DND-41 (cell line): ENCODE measurements around the gene LEMD1.

Experiments
- EZH2 ChIP-seq: IDR thresholded peaks from 3 replicates; pipeline ENCODE4 v1.6.1; 2012; ENCODE audit warnings: borderline replicate concordance, low read depth, mild to moderate bottlenecking, moderate library complexity, low read length, inconsistent platforms; ENCODE audit not compliant: severe bottlenecking
- TF ChIP-seq, protein P1 (sequence below): IDR thresholded peaks from 2 replicates; pipeline ENCODE4 v1.5.1; 2012; ENCODE audit warnings: borderline replicate concordance, low read length, moderate library complexity, mild to moderate bottlenecking; ENCODE audit not compliant: poor library complexity, severe bottlenecking; ENCODE audit errors: extremely low read depth

DNA sequence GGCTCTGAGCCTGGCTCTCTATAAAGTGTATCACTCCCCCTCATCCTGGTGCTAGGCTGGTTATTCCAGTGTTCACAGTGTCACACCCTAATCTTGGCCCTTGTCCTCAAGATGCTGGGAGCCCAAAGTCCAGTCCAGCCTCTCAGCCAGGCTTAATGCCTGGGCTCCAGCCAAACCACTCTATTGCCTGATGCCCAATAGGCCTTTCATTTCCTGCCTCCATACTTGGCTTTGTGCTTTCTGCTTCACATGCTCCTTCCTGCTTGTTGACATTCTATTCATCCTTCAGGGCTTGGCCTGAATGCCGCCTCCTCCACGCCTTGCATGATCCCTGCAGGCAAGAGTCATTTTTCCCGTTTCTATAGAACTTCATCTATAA, 66.8 kb downstream of the LEMD1 start:
- TF ChIP-seq, protein P1, sequence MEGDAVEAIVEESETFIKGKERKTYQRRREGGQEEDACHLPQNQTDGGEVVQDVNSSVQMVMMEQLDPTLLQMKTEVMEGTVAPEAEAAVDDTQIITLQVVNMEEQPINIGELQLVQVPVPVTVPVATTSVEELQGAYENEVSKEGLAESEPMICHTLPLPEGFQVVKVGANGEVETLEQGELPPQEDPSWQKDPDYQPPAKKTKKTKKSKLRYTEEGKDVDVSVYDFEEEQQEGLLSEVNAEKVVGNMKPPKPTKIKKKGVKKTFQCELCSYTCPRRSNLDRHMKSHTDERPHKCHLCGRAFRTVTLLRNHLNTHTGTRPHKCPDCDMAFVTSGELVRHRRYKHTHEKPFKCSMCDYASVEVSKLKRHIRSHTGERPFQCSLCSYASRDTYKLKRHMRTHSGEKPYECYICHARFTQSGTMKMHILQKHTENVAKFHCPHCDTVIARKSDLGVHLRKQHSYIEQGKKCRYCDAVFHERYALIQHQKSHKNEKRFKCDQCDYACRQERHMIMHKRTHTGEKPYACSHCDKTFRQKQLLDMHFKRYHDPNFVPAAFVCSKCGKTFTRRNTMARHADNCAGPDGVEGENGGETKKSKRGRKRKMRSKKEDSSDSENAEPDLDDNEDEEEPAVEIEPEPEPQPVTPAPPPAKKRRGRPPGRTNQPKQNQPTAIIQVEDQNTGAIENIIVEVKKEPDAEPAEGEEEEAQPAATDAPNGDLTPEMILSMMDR = no peak
- no peak for TF ChIP-seq EZH2
